Upper lobe of right lung (tissue), 1 donor: ENCODE measurements around the gene GSN. TPM values are rescaled to one million over a fixed set of nuclear protein-coding genes. Genes with fewer than 3 reads are reported as not detected.

Experiments used
- ATAC-seq: fragments of 200-7000 bp; cut with Tn5 transposase; one replicate; pipeline ENCODE4 v1.9.1; 2020; ENCODE audit warnings: mild to moderate bottlenecking, moderate library complexity
- DNase-seq: peaks from one replicate; pipeline ENCODE4 v3.0.0-alpha.2; 2020
- H3K27ac ChIP-seq: fragments of 200-600 bp; one replicate; pipeline ENCODE4 v1.8.0; 2022
- H3K27me3 ChIP-seq: fragments of 200-600 bp; one replicate; pipeline ENCODE4 v1.8.0; 2022; ENCODE audit warnings: mild to moderate bottlenecking
- H3K36me3 ChIP-seq: fragments of 200-600 bp; one replicate; pipeline ENCODE4 v1.8.0; 2022
- H3K4me1 ChIP-seq: fragments of 200-600 bp; one replicate; pipeline ENCODE4 v1.8.0; 2022
- H3K4me3 ChIP-seq: fragments of 200-600 bp; one replicate; pipeline ENCODE4 v1.8.0; 2022; ENCODE audit warnings: mild to moderate bottlenecking
- H3K9me3 ChIP-seq: fragments of 200-600 bp; one replicate; pipeline ENCODE4 v1.8.0; 2022
- intact Hi-C: fragments of 100-400 bp; cut with DNase I; formaldehyde crosslinking; loops from one replicate; pipeline ENCODE4 v1.11.0; 2022
- total RNA-seq: library from RNA; stranded (reverse); fragmentation: NEBNext Ultra II Directional; extraction: Animal tissue kit (Norgen Biotek cat#: 25700); gene quantifications from one replicate; pipeline ENCODE4 v1.2.1, GENCODE V29; 2021
- TF ChIP-seq, protein P1 (sequence below): fragments of 200-600 bp; IDR thresholded peaks from one replicate; pipeline ENCODE4 v1.8.0; 2022; ENCODE audit warnings: antibody characterized with exemption
- donor health status: DM: no; HTN: yes; CAD: no; lungs with severe emphysema.

The GSN gene
- total RNA-seq, 1 donor from 2014 or later = 464 TPM

DNA sequence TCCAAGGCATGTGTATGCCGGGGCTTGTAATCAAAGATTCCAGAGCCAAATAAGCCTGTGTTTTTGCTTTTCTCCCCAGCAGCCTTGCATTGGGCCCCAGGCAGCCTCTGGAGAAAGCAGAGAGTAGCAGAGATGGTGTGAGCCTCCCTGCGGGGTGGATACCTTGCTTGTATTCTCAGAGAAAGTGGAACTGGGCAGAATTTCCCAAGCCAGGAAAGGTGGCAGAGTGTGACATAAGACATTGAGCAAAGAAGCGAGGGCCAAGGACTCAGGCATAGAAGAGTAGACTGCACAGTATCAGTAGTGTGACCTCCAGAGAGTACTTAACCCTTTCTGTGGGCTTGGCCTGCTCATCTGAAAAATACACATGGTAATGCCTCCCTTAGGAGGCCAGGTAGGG lies 1.6 kb upstream of the GSN start:
- intact Hi-C loops = no loop called here
- no peaks in the 10 kb centered on the region for H3K27me3 ChIP-seq
- DNase-seq (no peak), ATAC-seq (no peak)
- peaks cover 19% of the 10 kb centered on the region for H3K4me1 ChIP-seq
- H3K36me3 ChIP-seq = no peaks in the 10 kb centered on the region
- H3K4me3 ChIP-seq = no peak overlapping the region
- TF ChIP-seq, protein P1, sequence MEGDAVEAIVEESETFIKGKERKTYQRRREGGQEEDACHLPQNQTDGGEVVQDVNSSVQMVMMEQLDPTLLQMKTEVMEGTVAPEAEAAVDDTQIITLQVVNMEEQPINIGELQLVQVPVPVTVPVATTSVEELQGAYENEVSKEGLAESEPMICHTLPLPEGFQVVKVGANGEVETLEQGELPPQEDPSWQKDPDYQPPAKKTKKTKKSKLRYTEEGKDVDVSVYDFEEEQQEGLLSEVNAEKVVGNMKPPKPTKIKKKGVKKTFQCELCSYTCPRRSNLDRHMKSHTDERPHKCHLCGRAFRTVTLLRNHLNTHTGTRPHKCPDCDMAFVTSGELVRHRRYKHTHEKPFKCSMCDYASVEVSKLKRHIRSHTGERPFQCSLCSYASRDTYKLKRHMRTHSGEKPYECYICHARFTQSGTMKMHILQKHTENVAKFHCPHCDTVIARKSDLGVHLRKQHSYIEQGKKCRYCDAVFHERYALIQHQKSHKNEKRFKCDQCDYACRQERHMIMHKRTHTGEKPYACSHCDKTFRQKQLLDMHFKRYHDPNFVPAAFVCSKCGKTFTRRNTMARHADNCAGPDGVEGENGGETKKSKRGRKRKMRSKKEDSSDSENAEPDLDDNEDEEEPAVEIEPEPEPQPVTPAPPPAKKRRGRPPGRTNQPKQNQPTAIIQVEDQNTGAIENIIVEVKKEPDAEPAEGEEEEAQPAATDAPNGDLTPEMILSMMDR = no peak
- no peaks in the 10 kb centered on the region for H3K9me3 ChIP-seq
- no peak overlapping the region for H3K27ac ChIP-seq

DNA sequence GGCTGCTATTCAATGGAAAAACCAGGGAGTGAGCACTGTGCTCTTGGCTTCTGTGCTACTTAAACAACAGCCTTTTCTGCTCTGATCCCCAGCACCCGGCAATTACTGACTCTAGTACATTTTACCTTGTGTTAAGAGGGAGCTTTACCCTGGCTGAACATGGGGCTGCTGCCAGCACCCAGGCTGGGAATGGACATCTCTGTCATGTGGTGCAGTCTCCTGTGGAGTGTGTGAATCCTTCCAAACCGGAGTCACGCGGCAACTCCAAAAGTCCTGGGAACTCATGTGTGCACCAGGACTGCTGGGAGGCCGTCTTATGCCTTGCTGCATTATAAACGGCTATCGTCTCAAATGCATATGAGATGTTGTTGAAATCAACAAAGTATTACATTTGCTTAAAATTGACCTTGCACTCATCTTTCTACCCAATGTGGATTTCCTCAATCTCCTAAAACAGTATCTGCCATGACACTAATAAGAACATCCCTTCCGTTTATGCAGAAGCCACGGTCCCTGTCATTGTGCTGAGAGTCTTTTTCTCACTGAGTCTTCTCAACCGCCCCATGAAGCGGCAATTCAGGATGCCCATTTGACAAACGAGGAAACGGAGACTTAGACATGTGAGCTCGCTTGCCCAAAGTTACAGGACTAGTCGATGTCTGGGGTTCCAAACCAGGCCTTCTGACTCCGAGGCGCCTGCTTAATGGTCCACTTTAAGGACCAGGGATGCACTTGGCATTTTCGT lies 884 bp upstream of the GSN start:
- Histone ChIP-seq H3K4me3 (peak overlapping the region; percentile 62), H3K36me3 (no peaks in the 10 kb centered on the region), H3K4me1 (peaks cover 24% of the 10 kb centered on the region), H3K27me3 (no peaks in the 10 kb centered on the region), H3K9me3 (no peaks in the 10 kb centered on the region), H3K27ac (no peak overlapping the region)
- intact Hi-C loops = no loop called here
- DNase-seq (no peak), ATAC-seq (no peak)
- TF ChIP-seq, protein P1 = no peak

DNA sequence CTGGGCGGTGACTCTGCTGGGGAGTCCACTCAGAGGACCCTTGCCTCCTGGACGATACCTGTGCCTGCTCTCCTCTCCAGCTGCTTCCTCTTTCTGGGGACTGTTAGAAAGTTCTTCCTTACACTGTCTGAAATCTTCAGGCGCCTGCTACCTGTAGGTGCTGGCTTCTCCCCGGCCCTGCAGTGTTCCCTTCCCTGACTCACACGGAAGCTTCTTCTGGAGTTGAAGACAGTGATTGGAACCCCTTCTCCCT lies 562 bp downstream of the GSN start:
- Histone ChIP-seq H3K27ac (peak overlapping the region; percentile 70), H3K36me3 (no peaks in the 10 kb centered on the region), H3K4me3 (peak overlapping the region; percentile 62), H3K27me3 (no peaks in the 10 kb centered on the region), H3K4me1 (peaks cover 28% of the 10 kb centered on the region), H3K9me3 (no peaks in the 10 kb centered on the region)
- ATAC-seq (peak; percentile 25), DNase-seq (no peak)
- intact Hi-C loops = no loop called here
- TF ChIP-seq, protein P1 = no peak

DNA sequence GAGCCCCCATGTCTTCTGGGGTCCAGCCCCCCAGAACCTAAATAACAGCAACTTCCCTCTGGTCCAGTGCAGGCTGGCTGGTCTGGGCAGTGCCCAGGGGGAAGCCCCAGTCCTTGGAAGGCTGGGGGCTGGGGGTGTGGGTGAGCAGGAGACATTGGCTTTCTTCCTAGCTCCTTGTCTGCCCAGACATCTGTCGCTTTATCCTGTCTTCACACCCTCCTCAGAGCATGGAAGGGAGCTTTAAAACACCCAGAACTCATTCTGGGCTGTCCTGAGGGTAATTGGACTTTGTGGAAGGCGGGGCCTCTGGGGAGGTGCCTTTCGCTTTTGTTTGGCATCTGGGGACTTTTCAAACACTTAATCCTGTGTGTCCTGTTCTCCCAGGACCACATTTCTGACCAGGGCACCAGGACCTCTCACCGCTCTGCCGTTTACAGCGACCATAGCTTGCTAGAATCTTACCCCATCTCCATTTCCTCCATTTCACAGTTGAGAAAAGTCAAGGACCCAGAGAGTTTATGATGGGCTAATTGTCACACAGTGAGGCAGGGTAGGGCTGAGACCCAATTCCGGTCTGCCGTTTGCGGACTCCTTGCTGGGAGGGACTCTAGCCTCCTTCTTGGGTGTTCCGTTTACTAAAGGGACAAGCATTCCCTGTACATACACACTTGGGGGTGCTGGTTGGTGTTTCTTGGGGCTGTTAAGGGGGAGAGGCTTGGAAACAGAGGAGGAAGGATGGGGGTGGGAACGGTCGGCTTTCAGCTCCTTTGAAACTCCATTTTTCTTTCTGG lies 1.1 kb downstream of the GSN start:
- intact Hi-C loops = no loop called here

DNA sequence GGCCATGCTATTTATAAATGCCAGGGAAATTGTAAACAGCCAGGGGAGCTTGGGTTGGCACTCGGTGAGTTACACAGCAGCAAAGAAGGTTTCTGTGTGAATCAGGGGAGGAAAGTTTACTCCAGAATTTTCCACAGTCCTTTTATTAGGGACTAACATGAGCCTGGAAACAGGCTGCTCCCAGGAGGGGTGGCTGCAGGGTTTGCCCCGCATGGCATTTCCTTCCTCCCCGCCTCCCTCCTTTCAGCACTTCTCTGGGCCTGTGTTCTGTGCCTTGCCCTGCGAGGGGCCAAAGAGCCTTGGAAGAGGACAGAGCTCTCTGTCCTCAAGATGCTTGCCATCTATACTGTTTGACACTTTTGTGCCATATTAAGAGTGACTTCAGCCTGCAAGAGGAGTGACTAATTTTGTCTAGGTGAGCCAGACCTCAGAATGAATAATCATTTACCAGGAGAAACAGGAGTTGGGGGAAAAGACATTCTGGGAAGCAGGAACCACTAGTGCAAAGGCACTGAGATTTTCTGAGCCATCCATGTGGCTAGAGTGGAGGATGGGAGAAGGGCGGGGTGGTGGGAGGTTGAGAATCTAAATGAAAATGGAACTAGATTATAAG lies 1.8 kb downstream of the GSN start:
- no peak for DNase-seq

More for the DNA sequence above, 1.1 kb downstream of the GSN start:
- DNase-seq = peak; percentile 67
- Histone ChIP-seq H3K4me3 (peak overlapping the region; percentile 62), H3K27ac (peak overlapping the region; percentile 70), H3K9me3 (no peaks in the 10 kb centered on the region), H3K27me3 (no peaks in the 10 kb centered on the region), H3K36me3 (no peaks in the 10 kb centered on the region), H3K4me1 (peaks cover 28% of the 10 kb centered on the region)
- peak; percentile 52 for ATAC-seq
- TF ChIP-seq, protein P1 = no peak

More for the DNA sequence above, 1.8 kb downstream of the GSN start:
- H3K4me3 ChIP-seq = peak overlapping the region; percentile 62
- peaks cover 28% of the 10 kb centered on the region for H3K4me1 ChIP-seq
- TF ChIP-seq, protein P1 = no peak
- peak overlapping the region; percentile 70 for H3K27ac ChIP-seq
- ATAC-seq = no peak
- H3K9me3 ChIP-seq = no peaks in the 10 kb centered on the region
- no peaks in the 10 kb centered on the region for H3K27me3 ChIP-seq
- H3K36me3 ChIP-seq = no peaks in the 10 kb centered on the region
- intact Hi-C loops = no loop called here
